ENCODE data around the gene SLC30A10. TPM values are rescaled to one million over a fixed set of nuclear protein-coding genes. Genes with fewer than 3 reads are reported as not detected.

SLC30A10 gene
- total RNA-seq (2013; cell fraction: nucleolus; rRNA removed), result not detected in 2 replicates
- total RNA-seq (2014; rRNA removed) (not detected in 2 replicates), total RNA-seq (2014; rRNA removed; fragmentation: Illumina TruSeq; extraction: Trizol) (not detected in 2 replicates), total RNA-seq (2021) (not detected in 2 replicates), polyA plus RNA-seq (2011; rRNA removed) (not detected in 2 replicates), polyA plus RNA-seq (2014; fragmentation: Illumina TruSeq; extraction: Trizol) (not detected in 2 replicates), polyA plus RNA-seq (2014; fragmentation: Nextera tagmentation; extraction: Ambion mirVana) (not detected), polyA plus RNA-seq (2014; rRNA removed) (not detected in 2 replicates), polyA plus RNA-seq (2016; fragmentation: Nextera tagmentation; extraction: Ambion mirVana) (not detected), polyA minus RNA-seq (2011; rRNA and poly(A)+ RNA removed) (not detected in 2 replicates), Bru-seq, nascent RNA (percentile 6 among the genes with signal in this experiment), BruChase-seq, experiment 1, labeled RNA remaining after a 6-hour chase (percentile 7 among the genes with signal in this experiment), BruChase-seq, experiment 2, labeled RNA remaining after a 2-hour chase (percentile 6 among the genes with signal in this experiment)
- polyA plus RNA-seq (2011; ENCODE audit: low read depth), result not detected
- polyA plus RNA-seq (2011; cell fraction: cytosol; rRNA removed), result not detected in 2 replicates
- polyA plus RNA-seq (2011; cell fraction: nucleus; rRNA removed), result not detected in 2 replicates
- not detected in 2 replicates for polyA plus RNA-seq (2012)
- not detected in 2 replicates for polyA minus RNA-seq (2011; cell fraction: cytosol; rRNA and poly(A)+ RNA removed)
- not detected in 2 replicates for polyA minus RNA-seq (2011; cell fraction: nucleus; rRNA and poly(A)+ RNA removed)
- long read RNA-seq, experiment 1, result 0 reads
- long read RNA-seq, experiment 2, partial matches to known transcripts, result 0 of 3 reads
- long read RNA-seq, experiment 2, other reads (novel, unspliced or antisense), result 3 of 3 reads

GRCh38 chr1:219927956-219928790 is at the start of gene SLC30A10:
Gene SLC30A10 (minus strand): TSS chr1:219928557. CDS start chr1:219928440, 117 bp downstream.
- ChIA-PET RAD21 (ENCODE audit: unreplicated experiment) (no interaction called here), POLR2A (no interaction called here), CTCF (no interaction called here), SMC1A (ENCODE audit: uncharacterized antibody, unreplicated experiment) (no interaction called here)
- H3K4me2 ChIP-seq (ENCODE audit: control insufficient read depth, insufficient read depth), result peak within 1 kb of the TSS; percentile 66
- H3K9me3 ChIP-seq (replicated peaks; ENCODE audit: control insufficient read depth, insufficient read depth, low read length), result no peaks in the 10 kb centered on the region
- no TSS peak for BruUV-seq (replicated peaks)
- no peak for FAIRE-seq
- H3K27ac ChIP-seq (ENCODE audit: control insufficient read depth, insufficient read depth), result no peak within 1 kb of the TSS
- H4K20me1 ChIP-seq (ENCODE audit: control insufficient read depth, insufficient read depth), result no peaks in the 10 kb centered on the region
- H3K27me3 ChIP-seq (replicated peaks in 1 of 2; ENCODE audit: control insufficient read depth in 2 of 2, insufficient read depth in 2 of 2, low read length in 1 of 2), result peaks cover 7 to 14% of the 10 kb centered on the region in 2 experiments
- H2AFZ ChIP-seq (ENCODE audit: control insufficient read depth, low read depth, low read length), result peak within 1 kb of the TSS; percentile 44
- no peaks in the 10 kb centered on the region; the same call in 1 of the 2 replicates for H3K4me1 ChIP-seq (ENCODE audit: control insufficient read depth, insufficient read depth, low read length)
- peak within 1 kb of the TSS; percentile 27; the same call in 1 of the 2 replicates for H3K4me3 ChIP-seq
- H3K79me2 ChIP-seq (ENCODE audit: control insufficient read depth, insufficient read depth, low read length), result no peaks in the 10 kb centered on the region
- intact Hi-C loops (cut with micrococcal nuclease; ENCODE audit: unreplicated experiment) (no loop called here), in situ Hi-C loops (cut with MboI) (no loop called here)
- H3K9ac ChIP-seq (ENCODE audit: control insufficient read depth, insufficient read depth, low read length), result no peak within 1 kb of the TSS
- 3% methylated on average over 80 of the region's 91 CpGs for WGBS (ENCODE audit: insufficient coverage, insufficient replicate concordance, low lambda C conversion rate, missing lambda C conversion rate)
- no peak for DNase-seq (ENCODE audit: low read depth, low spot score)
- H3K36me3 ChIP-seq (ENCODE audit: control insufficient read depth in 2 of 2, insufficient read depth in 2 of 2, low read length in 1 of 2), result no peaks in the 10 kb centered on the region
- ATAC-seq, result peak; percentile 54
- 0 out of 6 replicates have a peak, but pooled peaks of 1 of the 3 experiments have one; percentile 6 for TF ChIP-seq CTCF (IDR thresholded peaks at IDR 0.05 in 2 of 3, conservative IDR thresholded peaks at IDR 0.05 in 1 of 3; ENCODE audit: control insufficient read depth in 2 of 3, extremely low read depth in 1 of 3, insufficient read depth in 1 of 3, low read depth in 3 of 3, low read length in 3 of 3)
- TF ChIP-seq HDAC6 (IDR thresholded peaks at IDR 0.05; ENCODE audit: unreplicated experiment), result peak; percentile 76
- TF ChIP-seq SUZ12 (IDR thresholded peaks at IDR 0.05; ENCODE audit: unreplicated experiment), result peak; percentile 32
- TF ChIP-seq RBBP5 (conservative IDR thresholded peaks at IDR 0.05), result no peak
